H9 (cell line): ENCODE measurements around the gene HS2ST1. TPM values are rescaled to one million over a fixed set of nuclear protein-coding genes. Genes with fewer than 3 reads are reported as not detected.

Source experiments
- DNase-seq: peaks from one replicate; pipeline ENCODE4 v3.0.0-alpha.2; 2017
- H2AFZ ChIP-seq: one replicate; pipeline ENCODE4 v1.6.1; 2013; ENCODE audit warnings: mild to moderate bottlenecking, low read length, control low read depth, moderate library complexity
- H2AK5ac ChIP-seq: 2 replicates; pipeline ENCODE4 v1.6.1; 2013; ENCODE audit warnings: low read length, control low read depth, mixed read lengths; ENCODE audit not compliant: insufficient read length
- H2BK120ac ChIP-seq: one replicate; pipeline ENCODE4 v1.6.1; 2013; ENCODE audit warnings: low read depth, mild to moderate bottlenecking, low read length, control low read depth, inconsistent platforms; ENCODE audit not compliant: poor library complexity, severe bottlenecking
- H2BK12ac ChIP-seq: 2 replicates; pipeline ENCODE4 v1.6.1; 2013; ENCODE audit warnings: low read length, control low read depth, mixed read lengths, low read depth; ENCODE audit not compliant: insufficient read length
- H2BK15ac ChIP-seq: 2 replicates; pipeline ENCODE4 v1.6.1; 2013; ENCODE audit warnings: low read depth, low read length, control low read depth
- H2BK20ac ChIP-seq: one replicate; pipeline ENCODE4 v1.6.1; 2013; ENCODE audit warnings: low read depth, mild to moderate bottlenecking, low read length, control low read depth, inconsistent platforms; ENCODE audit not compliant: poor library complexity, severe bottlenecking
- H2BK5ac ChIP-seq: 2 replicates; pipeline ENCODE4 v1.6.1; 2013; ENCODE audit warnings: low read length, control low read depth, mixed read lengths; ENCODE audit not compliant: insufficient read length
- H3K14ac ChIP-seq: 2 replicates; pipeline ENCODE4 v1.6.1; 2013; ENCODE audit warnings: low read length, control low read depth; ENCODE audit not compliant: insufficient read depth
- H3K18ac ChIP-seq: 2 replicates; pipeline ENCODE4 v1.6.1; 2013; ENCODE audit warnings: low read depth, mild to moderate bottlenecking, mixed read lengths, low read length, control low read depth; ENCODE audit not compliant: insufficient read length
- H3K23ac ChIP-seq: 2 replicates; pipeline ENCODE4 v1.6.1; 2013; ENCODE audit warnings: low read length, control low read depth, mixed read lengths, low read depth; ENCODE audit not compliant: insufficient read length
- H3K23me2 ChIP-seq: 2 replicates; pipeline ENCODE4 v1.6.1; 2013; ENCODE audit warnings: low read depth, mild to moderate bottlenecking, mixed read lengths, low read length, control low read depth; ENCODE audit not compliant: insufficient read length, poor library complexity, severe bottlenecking
- H3K27ac ChIP-seq: 2 replicates; pipeline ENCODE4 v1.5.1; 2013; ENCODE audit warnings: low read length, control low read depth, mixed read lengths, low read depth; ENCODE audit not compliant: insufficient read length
- H3K27me3 ChIP-seq: 2 replicates; pipeline ENCODE4 v1.6.1; 2013; ENCODE audit warnings: low read length, control low read depth, inconsistent platforms; ENCODE audit not compliant: insufficient read depth
- H3K4ac ChIP-seq: 2 replicates; pipeline ENCODE4 v1.6.1; 2013; ENCODE audit warnings: low read depth, mild to moderate bottlenecking, control low read depth, inconsistent platforms, low read length, moderate library complexity
- H3K4me1 ChIP-seq: 2 replicates; pipeline ENCODE4 v1.6.1; 2013; ENCODE audit warnings: low read length, control low read depth, inconsistent platforms; ENCODE audit not compliant: insufficient read depth
- H3K4me2 ChIP-seq: 2 replicates; pipeline ENCODE4 v1.6.1; 2013; ENCODE audit warnings: low read length, control low read depth, mixed read lengths; ENCODE audit not compliant: insufficient read length, insufficient read depth
- H3K56ac ChIP-seq: 2 replicates; pipeline ENCODE4 v1.6.1; 2013; ENCODE audit warnings: low read depth, mild to moderate bottlenecking, mixed read lengths, low read length, control low read depth; ENCODE audit not compliant: insufficient read length
- H3K79me1 ChIP-seq: 2 replicates; pipeline ENCODE4 v1.6.1; 2013; ENCODE audit warnings: low read depth, mild to moderate bottlenecking, moderate library complexity, low read length, control low read depth, inconsistent platforms; ENCODE audit not compliant: insufficient read depth, poor library complexity, severe bottlenecking
- H3K79me2 ChIP-seq: 2 replicates; pipeline ENCODE4 v1.6.1; 2013; ENCODE audit warnings: low read length, control low read depth, inconsistent platforms; ENCODE audit not compliant: insufficient read depth
- H3K9ac ChIP-seq: 2 replicates; pipeline ENCODE4 v1.6.1; 2013; ENCODE audit warnings: low read length, control low read depth, mixed read lengths; ENCODE audit not compliant: insufficient read length; ENCODE audit errors: extremely low read depth
- H3K9me3 ChIP-seq: one replicate; pipeline ENCODE4 v1.6.1; 2013; ENCODE audit warnings: low read depth, low read length, inconsistent platforms; ENCODE audit not compliant: control insufficient read depth
- H3T11ph ChIP-seq: one replicate; pipeline ENCODE4 v1.6.1; 2013; ENCODE audit warnings: mild to moderate bottlenecking, low read length, control low read depth, inconsistent platforms
- H4K20me1 ChIP-seq: one replicate; pipeline ENCODE4 v1.6.1; 2013; ENCODE audit not compliant: control insufficient read depth, insufficient read length, insufficient read depth
- H4K5ac ChIP-seq: 2 replicates; pipeline ENCODE4 v1.6.1; 2013; ENCODE audit warnings: low read depth, mild to moderate bottlenecking, mixed read lengths, low read length, control low read depth; ENCODE audit not compliant: insufficient read length
- H4K8ac ChIP-seq: replicated peaks from 2 replicates; pipeline ENCODE4 v1.6.1; 2013; ENCODE audit warnings: low read length, control low read depth, mixed read lengths, low read depth; ENCODE audit not compliant: insufficient read length
- H4K91ac ChIP-seq: 2 replicates; pipeline ENCODE4 v1.6.1; 2013; ENCODE audit warnings: low read depth, mild to moderate bottlenecking, moderate library complexity, mixed read lengths, low read length, control low read depth; ENCODE audit not compliant: insufficient read length
- H3K27ac Mint-ChIP-seq, 3 experiments: 2 replicates in 2 of 3; 3 replicates in 1 of 3; pipeline ENCODE4 v1.8.0; 2020 to 2021; ENCODE audit warnings: mixed read lengths in 3 of 3, mild to moderate bottlenecking in 1 of 3, moderate library complexity in 1 of 3
- H3K27me3 Mint-ChIP-seq: 2 replicates; pipeline ENCODE4 v1.8.0; 2021; ENCODE audit warnings: low read depth, mild to moderate bottlenecking, moderate library complexity, mixed read lengths
- H3K36me3 Mint-ChIP-seq, 3 experiments: 2 replicates in 2 of 3; 3 replicates in 1 of 3; pipeline ENCODE4 v1.8.0; 2020 to 2021; ENCODE audit warnings: low read depth in 3 of 3, mixed read lengths in 3 of 3; ENCODE audit not compliant: insufficient read depth in 1 of 3
- H3K4me1 Mint-ChIP-seq, 2 experiments: 2 replicates each; pipeline ENCODE4 v1.8.0; 2020; ENCODE audit warnings: mixed read lengths in 2 of 2
- H3K4me3 Mint-ChIP-seq, 2 experiments: 2 replicates in 1 of 2; 3 replicates in 1 of 2; pipeline ENCODE4 v1.8.0; 2020 to 2021; ENCODE audit warnings: mild to moderate bottlenecking in 2 of 2, mixed read lengths in 2 of 2, moderate library complexity in 1 of 2
- H3K9me3 Mint-ChIP-seq, 2 experiments: 2 replicates in 1 of 2; 3 replicates in 1 of 2; pipeline ENCODE4 v1.8.0; 2020; ENCODE audit warnings: mild to moderate bottlenecking in 2 of 2, mixed read lengths in 2 of 2, moderate library complexity in 1 of 2
- CTCF ChIP-seq: fragments of 200-600 bp; sonication (generic); conservative IDR thresholded peaks from 3 replicates; pipeline ENCODE4 v1.8.0; 2021; ENCODE audit warnings: antibody characterized with exemption, mild to moderate bottlenecking
- WGBS: extraction: QIAGEN DNeasy Blood & Tissue Kit; methylation state at CpG from one replicate; pipeline ENCODE4 v1.1.7; 2013; ENCODE audit warnings: missing lambda C conversion rate, low lambda C conversion rate, mixed read lengths; ENCODE audit not compliant: insufficient read length; ENCODE audit errors: extremely low coverage; 5-methylcytosine and 5-hydroxymethylcytosine counted together
- total RNA-seq: library from RNA; stranded (reverse); gene quantifications from 2 replicates; pipeline ENCODE4 v1.2.1, GENCODE V29; 2021

The HS2ST1 gene
- total RNA-seq, 1 experiment from 2014 or later = 20.1 TPM

GRCh38 chr1:86933562-86934377, 19.3 kb downstream of the HS2ST1 start:
- no peak overlapping the region for H2BK15ac ChIP-seq
- no peak overlapping the region for H2BK12ac ChIP-seq
- TF ChIP-seq CTCF = no peak
- H3K9me3 ChIP-seq = no peaks in the 10 kb centered on the region
- Mint-ChIP-seq H3K27me3 (no peaks in the 10 kb centered on the region), H3K9me3 (no peaks in the 10 kb centered on the region), H3K4me3 (peak overlapping the region; percentile 32 to 53; a peak in 4 of 5 replicates), H3K27ac (peak overlapping the region; percentile 96 to 98 (median 97)), H3K4me1 (peaks cover 37 to 43% of the 10 kb centered on the region in 2 experiments), H3K36me3 (no peaks in the 10 kb centered on the region)
- no peaks in the 10 kb centered on the region for H3K27me3 ChIP-seq
- H2BK20ac ChIP-seq = peak overlapping the region; percentile 84
- no peak overlapping the region for H2BK5ac ChIP-seq
- H3K27ac ChIP-seq = peak overlapping the region; percentile 88
- no peak overlapping the region for H2AFZ ChIP-seq
- H2AK5ac ChIP-seq = no peak overlapping the region
- H3K23ac ChIP-seq = no peak overlapping the region
- H4K20me1 ChIP-seq = no peaks in the 10 kb centered on the region
- H3K4me2 ChIP-seq = peak overlapping the region; percentile 17
- H4K91ac ChIP-seq = no peak overlapping the region
- no peak overlapping the region for H2BK120ac ChIP-seq
- H3K79me2 ChIP-seq = peaks cover 9% of the 10 kb centered on the region; the same call in 1 of the 2 replicates
- H3K9ac ChIP-seq = no peak overlapping the region
- no peaks in the 10 kb centered on the region for H3K79me1 ChIP-seq
- no peak overlapping the region for H4K5ac ChIP-seq
- DNase-seq = peak; percentile 32
- H3K23me2 ChIP-seq = no peaks in the 10 kb centered on the region
- H3K18ac ChIP-seq = no peak overlapping the region
- no peak overlapping the region for H3K14ac ChIP-seq
- no peak overlapping the region for H4K8ac ChIP-seq
- H3K56ac ChIP-seq = no peak overlapping the region
- peaks cover 2% of the 10 kb centered on the region; the same call in 1 of the 2 replicates for H3K4me1 ChIP-seq
- WGBS = no CpG with 5 or more reads among the region's 7 CpGs
- no peak overlapping the region; the same call in 1 of the 2 replicates for H3K4ac ChIP-seq
- no peak overlapping the region for H3T11ph ChIP-seq
